Choroid plexus epithelial cell (primary cell): ENCODE measurements around the gene BTG2.

ENCODE experiments used
- DNase-seq: peaks from one replicate; pipeline ENCODE4 v3.0.0-alpha.2; 2010; ENCODE audit warnings: low read depth
- H3K4me3 ChIP-seq: 2 replicates; pipeline ENCODE4 v1.5.1; 2011; ENCODE audit warnings: low read depth, mild to moderate bottlenecking, control low read depth, low read length, moderate library complexity
- CTCF ChIP-seq: conservative IDR thresholded peaks from 2 replicates; pipeline ENCODE4 v1.5.1; 2011; ENCODE audit warnings: low read depth, mild to moderate bottlenecking, control low read depth, inconsistent platforms, low read length, moderate library complexity

BTG2 gene

GRCh38 chr1:203268901-203269653 is 36.2 kb upstream of the BTG2 start:
- peak; percentile 89 for TF ChIP-seq CTCF
- DNase-seq, result peak; percentile 88
- H3K4me3 ChIP-seq, result no peak overlapping the region

DNA sequence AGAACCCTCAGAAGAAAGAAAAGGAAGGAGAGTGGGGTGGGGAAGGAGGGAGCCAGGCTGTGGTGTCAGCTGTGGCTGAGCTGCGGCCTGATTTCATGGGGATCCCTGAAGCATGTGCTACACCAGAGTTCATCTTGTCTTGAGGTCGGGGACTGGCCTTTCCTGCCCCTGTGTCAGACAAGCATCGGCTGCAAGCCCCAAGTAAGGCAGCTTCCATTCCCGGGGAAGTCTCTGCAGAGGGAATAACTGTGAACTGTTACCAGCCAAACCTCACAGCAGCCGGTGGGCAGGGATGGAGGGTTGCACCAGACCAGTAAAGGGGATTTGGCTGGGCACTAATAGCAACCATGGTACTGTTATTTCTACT is 35.7 kb upstream of the BTG2 start:
- H3K4me3 ChIP-seq, result no peak overlapping the region
- no peak for TF ChIP-seq CTCF
- DNase-seq, result no peak

DNA sequence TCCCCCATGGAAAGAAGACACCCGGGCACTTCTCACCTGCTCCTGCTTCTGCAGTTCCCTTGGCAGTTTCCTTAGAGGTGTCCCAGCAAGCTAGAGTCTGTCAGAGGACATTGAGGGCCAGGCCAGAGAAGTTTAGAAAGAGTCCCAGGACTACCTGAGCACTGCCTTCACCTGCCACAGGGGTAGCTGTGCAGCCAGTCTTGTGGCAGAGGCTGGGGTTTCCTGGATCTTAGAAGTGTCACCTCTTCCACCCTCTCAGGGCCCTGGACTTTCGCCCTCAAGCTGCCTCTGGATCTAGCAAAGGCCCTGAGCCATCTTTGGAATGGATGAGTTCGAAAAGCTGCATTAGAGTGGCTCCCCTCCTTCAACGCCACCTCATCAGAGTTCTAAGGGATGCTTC is 34.9 kb upstream of the BTG2 start:
- DNase-seq, result no peak
- TF ChIP-seq CTCF, result no peak
- no peak overlapping the region for H3K4me3 ChIP-seq

DNA sequence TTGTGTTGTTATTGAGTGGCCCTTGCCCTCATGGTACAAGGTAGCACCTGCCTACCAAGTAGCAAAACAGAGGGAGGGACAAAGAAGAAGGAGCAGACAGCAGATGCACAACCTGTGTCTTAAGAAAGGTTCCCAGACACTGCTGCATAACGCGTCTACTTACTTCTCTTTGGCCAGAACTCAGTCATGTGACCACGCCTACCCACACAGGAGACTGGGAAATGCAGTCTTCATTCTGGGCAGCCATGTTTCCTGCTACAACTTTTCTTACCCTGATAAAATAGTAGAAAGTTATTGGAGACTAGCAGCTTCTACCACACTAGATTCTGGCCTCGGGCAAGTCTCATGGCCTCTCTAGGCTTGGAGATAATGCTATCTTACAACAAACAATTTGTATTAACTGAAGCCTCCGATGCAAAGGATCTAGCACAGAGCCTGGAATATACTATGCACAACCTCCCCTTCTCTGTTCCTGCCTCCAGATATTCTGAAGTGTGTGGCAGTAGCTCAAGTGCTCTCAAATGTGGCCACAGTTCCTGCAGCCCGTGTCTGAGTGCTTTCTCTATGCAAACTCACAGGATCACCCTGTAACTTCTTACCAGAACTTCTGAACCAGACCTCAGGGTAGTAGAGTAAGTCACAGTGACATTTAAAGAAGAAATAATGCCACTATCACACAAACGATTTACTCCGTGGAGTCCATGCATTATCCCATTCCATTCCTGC is 34.1 kb upstream of the BTG2 start:
- peak; percentile 91 for DNase-seq
- no peak for TF ChIP-seq CTCF
- no peak overlapping the region for H3K4me3 ChIP-seq

GRCh38 chr1:203271962-203272632 is 33.2 kb upstream of the BTG2 start:
- DNase-seq, result no peak
- no peak for TF ChIP-seq CTCF
- no peak overlapping the region for H3K4me3 ChIP-seq

GRCh38 chr1:203272633-203273205 is 32.6 kb upstream of the BTG2 start:
- no peak overlapping the region for H3K4me3 ChIP-seq
- no peak for DNase-seq
- no peak for TF ChIP-seq CTCF
